Calu3 (cell line): ENCODE measurements around the gene LRCOL1. TPM values are rescaled to one million over a fixed set of nuclear protein-coding genes. Genes with fewer than 3 reads are reported as not detected.

Experiments used
- BruUV-seq: library from RNA; stranded (reverse); fragments of 400-500 nt; replicated peaks from 2 replicates; lab custom pipeline; 2021; lab: Mats Ljungman, UMichigan
- CTCF ChIA-PET: fragments of 300-600 bp; sonication (Branson Sonifier 250); formaldehyde crosslinking; loops from one replicate; lab custom pipeline; 2022; ENCODE audit warnings: antibody characterized with exemption; lab: Charles Lee
- DNase-seq: peaks from one replicate; pipeline ENCODE4 v3.0.0; 2022
- H3K27ac Mint-ChIP-seq: one replicate; pipeline ENCODE4 v1.8.0; 2022; ENCODE audit warnings: mixed read lengths; ENCODE audit not compliant: unreplicated experiment
- H3K27me3 Mint-ChIP-seq: one replicate; pipeline ENCODE4 v1.8.0; 2022; ENCODE audit warnings: mixed read lengths; ENCODE audit not compliant: unreplicated experiment
- H3K36me3 Mint-ChIP-seq: one replicate; pipeline ENCODE4 v1.8.0; 2022; ENCODE audit warnings: mild to moderate bottlenecking, moderate library complexity, mixed read lengths; ENCODE audit not compliant: insufficient read depth, unreplicated experiment
- H3K4me1 Mint-ChIP-seq: one replicate; pipeline ENCODE4 v1.8.0; 2022; ENCODE audit warnings: mild to moderate bottlenecking, low read depth, mixed read lengths; ENCODE audit not compliant: unreplicated experiment
- H3K4me3 Mint-ChIP-seq: one replicate; pipeline ENCODE4 v1.8.0; 2022; ENCODE audit warnings: mild to moderate bottlenecking, low read depth, moderate library complexity, mixed read lengths; ENCODE audit not compliant: unreplicated experiment
- H3K9me3 Mint-ChIP-seq: one replicate; pipeline ENCODE4 v1.8.0; 2022; ENCODE audit warnings: low read depth, mixed read lengths; ENCODE audit not compliant: unreplicated experiment
- CTCF ChIP-seq: fragments of 200-600 bp; IDR thresholded peaks from one replicate; pipeline ENCODE4 v1.8.0; 2022; ENCODE audit warnings: antibody characterized with exemption; ENCODE audit not compliant: unreplicated experiment
- intact Hi-C: fragments of 100-400 bp; cut with micrococcal nuclease; formaldehyde crosslinking; loops from one replicate; pipeline ENCODE4 v1.10.0; 2022; ENCODE audit not compliant: unreplicated experiment
- total RNA-seq: library from RNA; stranded (reverse); gene quantifications from 2 replicates; pipeline ENCODE4 v1.2.3, GENCODE V29; 2022

The LRCOL1 gene
- total RNA-seq, 1 experiment from 2014 or later: not detected

GRCh38 chr12:132637811-132638210 is 27.4 kb upstream of the LRCOL1 start:
- intact Hi-C loops: no loop called here
- no peak for TF ChIP-seq CTCF
- BruUV-seq: no TSS peak
- Mint-ChIP-seq H3K27me3 (no peaks in the 10 kb centered on the region), H3K9me3 (no peaks in the 10 kb centered on the region), H3K27ac (no peak overlapping the region), H3K4me3 (no peak overlapping the region), H3K36me3 (peaks cover 47% of the 10 kb centered on the region), H3K4me1 (no peaks in the 10 kb centered on the region)
- CTCF ChIA-PET: interaction anchor here (1.7 kb wide), 1 partner anchor 23 kb away, joined by 6 read pairs; no protein-coding TSS in a partner anchor
- DNase-seq: no peak

- Mint-ChIP-seq H3K4me1 (no peaks in the 10 kb centered on the region), H3K27ac (no peak overlapping the region), H3K36me3 (peaks cover 56% of the 10 kb centered on the region), H3K9me3 (no peaks in the 10 kb centered on the region), H3K27me3 (no peaks in the 10 kb centered on the region), H3K4me3 (no peak overlapping the region)
- CTCF ChIA-PET: interaction anchor here (0.5 to 0.6 kb wide), 2 partner anchors 9 to 119 kb away, joined by 3 to 8 read pairs; no protein-coding TSS in a partner anchor
- no TSS peak for BruUV-seq
- no peak for TF ChIP-seq CTCF
- intact Hi-C loops: no loop called here
- DNase-seq: no peak
Observed at GRCh38 chr12:132635076-132635955, 24.9 kb upstream of the LRCOL1 start.

GRCh38 chr12:132634411-132634990 is 24.1 kb upstream of the LRCOL1 start:
- no peak overlapping the region for H3K4me3 Mint-ChIP-seq
- DNase-seq: no peak
- no peaks in the 10 kb centered on the region for H3K27me3 Mint-ChIP-seq
- intact Hi-C loops: no loop called here
- TF ChIP-seq CTCF: no peak
- no peak overlapping the region for H3K27ac Mint-ChIP-seq
- peaks cover 59% of the 10 kb centered on the region for H3K36me3 Mint-ChIP-seq
- BruUV-seq: no TSS peak
- CTCF ChIA-PET: interaction anchor here (0.5 to 0.6 kb wide), 2 partner anchors 10 to 119 kb away, joined by 3 to 8 read pairs; no protein-coding TSS in a partner anchor
- H3K9me3 Mint-ChIP-seq: no peaks in the 10 kb centered on the region
- no peaks in the 10 kb centered on the region for H3K4me1 Mint-ChIP-seq

- BruUV-seq: no TSS peak
- Mint-ChIP-seq H3K4me3 (no peak overlapping the region), H3K36me3 (peaks cover 56% of the 10 kb centered on the region), H3K4me1 (no peaks in the 10 kb centered on the region), H3K27me3 (no peaks in the 10 kb centered on the region), H3K9me3 (no peaks in the 10 kb centered on the region), H3K27ac (no peak overlapping the region)
- no peak for DNase-seq
- no peak for TF ChIP-seq CTCF
- CTCF ChIA-PET: no interaction called here
- intact Hi-C loops: no loop called here
Observed at GRCh38 chr12:132633901-132634300, 23.5 kb upstream of the LRCOL1 start.
